NCI-H460 (cell line): Measurements from ENCODE around the gene ATXN7. TPM values are rescaled to one million over a fixed set of nuclear protein-coding genes. Genes with fewer than 3 reads are reported as not detected.

Source experiments
- DNase-seq: peaks from one replicate; pipeline ENCODE4 v3.0.0-alpha.2; 2016; ENCODE audit warnings: low read depth; ENCODE audit errors: extremely low read depth
- total RNA-seq: library from RNA; depleted of rRNA; stranded (reverse); fragments of >200 nt; shearing (Covaris generic); gene quantifications from 2 replicates; pipeline ENCODE4 v1.2.3, GENCODE V29; 2014

Gene ATXN7
- total RNA-seq, 1 experiment from 2014 or later, result 17.5 TPM

GRCh38 chr3:63932509-63933212 is 69.0 kb downstream of the ATXN7 start:
- DNase-seq, result no peak

DNA sequence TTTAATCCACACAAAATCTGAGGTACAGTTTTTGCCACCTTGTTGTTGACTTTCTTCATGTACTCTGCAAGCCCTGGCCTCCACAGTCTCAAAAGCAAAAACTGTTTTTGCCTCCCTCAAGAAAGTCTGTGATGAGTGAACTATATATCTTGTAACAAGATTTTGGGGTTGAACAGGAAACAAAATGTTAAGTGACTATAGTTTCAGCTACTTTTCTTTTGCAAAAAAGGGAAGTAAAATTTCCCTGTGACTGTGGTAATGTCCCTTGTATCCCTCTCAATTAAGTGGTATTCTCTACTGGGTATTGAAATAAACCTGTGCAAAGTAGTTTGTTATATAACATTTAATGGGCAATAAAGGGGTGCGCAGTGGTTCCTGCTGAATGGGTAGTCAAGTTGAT is 69.8 kb downstream of the ATXN7 start:
- DNase-seq, result no peak

- DNase-seq, result no peak
Observed at GRCh38 chr3:63934041-63934866, 70.6 kb downstream of the ATXN7 start.

- no peak for DNase-seq
Observed at GRCh38 chr3:63936925-63937324, 73.3 kb downstream of the ATXN7 start.

GRCh38 chr3:63937661-63938651 is 74.3 kb downstream of the ATXN7 start:
- no peak for DNase-seq

DNA sequence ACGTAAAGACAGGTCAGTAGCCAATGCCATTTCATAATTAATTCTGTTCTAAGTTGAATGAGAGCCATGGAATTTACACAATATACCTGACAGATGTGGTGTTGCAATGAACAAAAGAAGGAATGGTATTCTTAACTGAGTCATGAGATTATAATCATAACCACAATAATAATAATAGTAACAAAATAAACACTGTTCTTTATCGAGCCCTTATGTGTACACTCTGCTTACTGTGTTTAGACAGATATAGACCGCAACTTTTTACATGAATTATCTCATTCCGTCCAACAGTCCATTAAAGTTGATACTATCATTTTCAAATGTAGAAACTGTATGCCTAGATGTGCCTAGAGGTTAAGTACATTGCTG is 76.7 kb downstream of the ATXN7 start:
- no peak for DNase-seq

GRCh38 chr3:63942528-63942927 is 78.9 kb downstream of the ATXN7 start:
- DNase-seq, result no peak

GRCh38 chr3:63943678-63944077 is 80.0 kb downstream of the ATXN7 start:
- DNase-seq, result no peak

DNA sequence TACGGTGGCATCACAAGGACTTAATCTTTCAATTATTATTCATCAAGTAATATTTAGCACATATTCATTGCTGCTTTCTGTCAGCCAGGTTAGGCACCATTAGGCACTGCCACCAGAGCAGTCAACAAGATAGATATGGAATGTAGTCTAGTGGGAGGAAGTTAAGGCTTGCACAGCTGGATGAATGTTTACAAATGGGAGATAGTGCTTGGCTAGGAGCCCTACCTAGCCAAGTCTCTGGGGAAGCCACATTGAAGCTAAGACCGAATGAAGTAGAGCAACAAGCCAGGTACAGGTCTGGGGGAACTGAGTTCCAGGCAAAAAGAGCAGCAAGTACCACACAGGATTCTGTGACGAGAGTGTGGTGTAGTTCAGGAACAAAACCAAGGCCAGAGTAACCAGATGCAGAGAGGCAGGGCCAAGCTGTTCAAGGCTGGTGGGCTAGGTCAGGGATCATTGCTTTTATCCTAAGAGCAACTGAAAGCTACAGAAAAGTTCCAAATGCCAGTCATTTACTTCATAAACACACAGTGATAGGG is 82.0 kb downstream of the ATXN7 start:
- DNase-seq, result no peak

- DNase-seq, result no peak
Observed at GRCh38 chr3:63946753-63947152, 83.1 kb downstream of the ATXN7 start.

DNA sequence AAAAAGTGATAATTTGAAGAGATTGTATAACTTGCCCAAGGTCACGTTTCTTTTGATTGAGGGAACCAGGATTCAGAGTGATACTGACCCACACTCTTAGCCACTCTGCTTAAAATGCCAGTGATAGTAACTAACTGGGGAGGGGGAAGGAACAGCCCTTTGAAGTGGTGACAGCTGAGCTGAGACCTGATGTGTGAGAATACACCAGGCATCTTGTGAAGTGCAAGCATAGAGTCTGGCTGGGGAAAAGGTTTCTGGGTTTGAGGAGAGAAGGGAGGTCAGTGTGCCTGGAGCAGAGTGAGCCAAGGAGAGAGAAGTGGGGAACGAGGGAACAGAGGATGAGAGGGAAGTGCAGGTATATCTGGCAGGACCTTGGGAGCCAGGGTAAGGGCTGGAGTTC is 83.9 kb downstream of the ATXN7 start:
- DNase-seq, result no peak

GRCh38 chr3:63949005-63949404 is 85.3 kb downstream of the ATXN7 start:
- no peak for DNase-seq

DNA sequence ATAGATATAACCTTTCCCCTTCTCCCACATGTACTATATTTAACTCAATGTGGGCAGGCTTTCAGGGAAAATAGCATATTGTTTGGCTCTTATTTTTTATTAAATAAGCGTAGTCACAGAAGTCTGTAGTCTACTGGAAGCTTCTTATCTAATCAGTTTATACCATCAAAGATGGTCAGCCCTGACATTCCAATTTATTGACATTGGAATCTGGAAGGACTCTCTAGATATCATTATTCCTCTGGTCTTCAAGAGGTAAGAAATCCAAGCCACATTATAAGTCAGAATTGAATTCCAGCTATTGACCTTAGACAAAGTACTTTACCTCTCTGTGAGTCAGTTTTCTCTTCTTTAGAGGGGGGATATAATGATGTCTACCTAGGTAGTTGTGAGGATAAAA is 87.0 kb downstream of the ATXN7 start:
- no peak for DNase-seq

- no peak for DNase-seq
Observed at GRCh38 chr3:63951492-63952247, 88.0 kb downstream of the ATXN7 start.

DNA sequence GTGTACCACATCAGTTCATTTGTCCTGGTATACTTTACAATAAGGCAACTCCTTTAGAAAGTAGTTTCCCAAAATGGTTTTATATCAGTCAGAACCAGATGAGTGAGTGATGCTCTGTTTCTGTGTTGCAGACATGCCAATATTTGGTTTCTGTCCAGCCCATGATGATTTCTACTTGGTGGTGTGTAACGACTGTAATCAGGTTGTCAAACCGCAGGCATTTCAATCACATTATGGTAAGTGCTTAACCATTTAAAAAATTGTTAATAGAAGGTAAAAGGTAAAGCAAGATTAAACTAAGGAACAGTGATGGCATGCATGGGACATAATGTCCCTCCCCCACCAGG is 88.6 kb downstream of the ATXN7 start:
- no peak for DNase-seq

DNA sequence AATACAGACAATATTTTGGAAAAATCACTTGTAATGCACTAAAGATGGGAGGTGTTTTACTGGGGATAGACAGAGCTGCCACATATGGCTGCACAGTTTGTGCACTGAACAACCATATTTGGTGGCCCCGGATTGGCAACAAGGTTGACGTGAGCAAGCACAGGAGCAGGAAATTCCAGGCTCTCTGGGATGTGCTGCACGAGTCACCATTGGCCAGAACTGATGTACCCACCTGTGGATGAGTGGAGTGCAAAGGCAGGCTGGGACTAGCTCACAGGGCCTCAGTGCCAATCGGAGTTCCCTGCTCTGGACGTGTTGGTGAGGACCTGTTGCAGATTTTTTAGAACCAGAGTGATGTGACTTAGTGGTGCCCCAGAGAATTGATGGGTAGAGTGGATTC is 90.5 kb downstream of the ATXN7 start:
- no peak for DNase-seq

- DNase-seq, result no peak
Observed at GRCh38 chr3:63955036-63955650, 91.5 kb downstream of the ATXN7 start.

DNA sequence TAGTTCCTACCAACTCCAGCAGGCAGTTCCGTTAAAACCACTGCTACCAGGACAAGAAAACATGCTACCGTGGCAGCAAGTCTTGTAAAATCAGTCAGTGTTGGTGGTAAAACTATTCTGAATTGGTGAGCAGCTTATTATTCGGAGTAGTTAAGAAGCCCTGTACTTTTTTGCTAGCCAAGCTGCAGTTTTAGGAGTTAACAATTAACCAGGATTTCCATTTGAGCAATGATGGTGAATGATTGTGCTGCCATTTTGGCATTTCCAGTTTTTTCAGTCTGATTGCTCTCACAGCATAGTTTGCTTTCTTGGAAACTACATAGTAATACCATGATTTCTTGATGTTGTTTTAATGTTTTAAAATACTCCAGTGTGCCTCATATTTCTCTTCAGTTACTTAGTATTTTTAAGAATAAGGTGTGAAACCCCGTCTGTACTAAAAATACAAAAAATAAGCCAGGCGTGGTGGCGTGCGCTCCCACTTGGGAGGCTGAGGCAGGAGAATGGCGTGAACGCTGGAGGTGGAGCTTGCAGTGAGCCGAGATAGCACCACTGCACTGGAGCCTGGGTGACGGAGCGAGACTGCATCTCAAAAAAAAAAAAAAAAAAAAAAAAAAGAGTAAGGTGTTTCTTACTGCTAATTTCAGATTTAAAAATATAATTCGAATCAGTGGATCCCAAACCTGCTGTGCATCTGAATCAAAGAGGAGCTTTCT is 92.3 kb downstream of the ATXN7 start:
- no peak for DNase-seq

GRCh38 chr3:63959146-63959545 is 95.5 kb downstream of the ATXN7 start:
- DNase-seq, result no peak
